ENCODE data around the gene AHI1.

DNA sequence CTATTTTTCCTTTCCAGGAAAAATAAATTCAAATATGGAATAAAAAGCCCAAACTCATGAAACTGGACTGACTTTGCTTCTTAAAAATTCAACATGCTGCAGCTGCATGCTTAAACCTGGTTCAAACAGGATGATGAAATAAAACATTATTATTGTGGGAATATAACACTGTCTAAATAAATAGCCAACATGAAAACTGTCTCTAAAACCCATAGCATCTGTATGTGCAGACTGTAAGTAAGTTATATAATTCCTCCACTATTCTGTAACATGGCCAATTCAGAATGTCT lies 30.4 kb upstream of the AHI1 start:
- TF ChIP-seq, protein P1, sequence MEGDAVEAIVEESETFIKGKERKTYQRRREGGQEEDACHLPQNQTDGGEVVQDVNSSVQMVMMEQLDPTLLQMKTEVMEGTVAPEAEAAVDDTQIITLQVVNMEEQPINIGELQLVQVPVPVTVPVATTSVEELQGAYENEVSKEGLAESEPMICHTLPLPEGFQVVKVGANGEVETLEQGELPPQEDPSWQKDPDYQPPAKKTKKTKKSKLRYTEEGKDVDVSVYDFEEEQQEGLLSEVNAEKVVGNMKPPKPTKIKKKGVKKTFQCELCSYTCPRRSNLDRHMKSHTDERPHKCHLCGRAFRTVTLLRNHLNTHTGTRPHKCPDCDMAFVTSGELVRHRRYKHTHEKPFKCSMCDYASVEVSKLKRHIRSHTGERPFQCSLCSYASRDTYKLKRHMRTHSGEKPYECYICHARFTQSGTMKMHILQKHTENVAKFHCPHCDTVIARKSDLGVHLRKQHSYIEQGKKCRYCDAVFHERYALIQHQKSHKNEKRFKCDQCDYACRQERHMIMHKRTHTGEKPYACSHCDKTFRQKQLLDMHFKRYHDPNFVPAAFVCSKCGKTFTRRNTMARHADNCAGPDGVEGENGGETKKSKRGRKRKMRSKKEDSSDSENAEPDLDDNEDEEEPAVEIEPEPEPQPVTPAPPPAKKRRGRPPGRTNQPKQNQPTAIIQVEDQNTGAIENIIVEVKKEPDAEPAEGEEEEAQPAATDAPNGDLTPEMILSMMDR (IDR thresholded peaks at IDR 0.05; ENCODE audit: low read depth, low read length): no peak
- no peak for TF ChIP-seq EZH2phosphoT487 (IDR thresholded peaks at IDR 0.05; ENCODE audit: low read depth)

Data from OCI-LY3 (cell line).